Activated naive CD4-positive, alpha-beta T cell treated with anti-CD3 and anti-CD28 coated beads, Interleukin-2, amount 50 U/mL, for 16 hours (primary cell): ENCODE results near the gene DUSP16.
"Not testable (repeated sequence)": the region's sequence is repeated elsewhere in the genome, so short reads cannot be mapped to it uniquely, and the experiment has no call there.

Source experiments
- DNase-seq: peaks from one replicate; pipeline ENCODE4 v3.0.0-alpha.2; 2020

Gene DUSP16, protein sequence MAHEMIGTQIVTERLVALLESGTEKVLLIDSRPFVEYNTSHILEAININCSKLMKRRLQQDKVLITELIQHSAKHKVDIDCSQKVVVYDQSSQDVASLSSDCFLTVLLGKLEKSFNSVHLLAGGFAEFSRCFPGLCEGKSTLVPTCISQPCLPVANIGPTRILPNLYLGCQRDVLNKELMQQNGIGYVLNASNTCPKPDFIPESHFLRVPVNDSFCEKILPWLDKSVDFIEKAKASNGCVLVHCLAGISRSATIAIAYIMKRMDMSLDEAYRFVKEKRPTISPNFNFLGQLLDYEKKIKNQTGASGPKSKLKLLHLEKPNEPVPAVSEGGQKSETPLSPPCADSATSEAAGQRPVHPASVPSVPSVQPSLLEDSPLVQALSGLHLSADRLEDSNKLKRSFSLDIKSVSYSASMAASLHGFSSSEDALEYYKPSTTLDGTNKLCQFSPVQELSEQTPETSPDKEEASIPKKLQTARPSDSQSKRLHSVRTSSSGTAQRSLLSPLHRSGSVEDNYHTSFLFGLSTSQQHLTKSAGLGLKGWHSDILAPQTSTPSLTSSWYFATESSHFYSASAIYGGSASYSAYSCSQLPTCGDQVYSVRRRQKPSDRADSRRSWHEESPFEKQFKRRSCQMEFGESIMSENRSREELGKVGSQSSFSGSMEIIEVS

DNA sequence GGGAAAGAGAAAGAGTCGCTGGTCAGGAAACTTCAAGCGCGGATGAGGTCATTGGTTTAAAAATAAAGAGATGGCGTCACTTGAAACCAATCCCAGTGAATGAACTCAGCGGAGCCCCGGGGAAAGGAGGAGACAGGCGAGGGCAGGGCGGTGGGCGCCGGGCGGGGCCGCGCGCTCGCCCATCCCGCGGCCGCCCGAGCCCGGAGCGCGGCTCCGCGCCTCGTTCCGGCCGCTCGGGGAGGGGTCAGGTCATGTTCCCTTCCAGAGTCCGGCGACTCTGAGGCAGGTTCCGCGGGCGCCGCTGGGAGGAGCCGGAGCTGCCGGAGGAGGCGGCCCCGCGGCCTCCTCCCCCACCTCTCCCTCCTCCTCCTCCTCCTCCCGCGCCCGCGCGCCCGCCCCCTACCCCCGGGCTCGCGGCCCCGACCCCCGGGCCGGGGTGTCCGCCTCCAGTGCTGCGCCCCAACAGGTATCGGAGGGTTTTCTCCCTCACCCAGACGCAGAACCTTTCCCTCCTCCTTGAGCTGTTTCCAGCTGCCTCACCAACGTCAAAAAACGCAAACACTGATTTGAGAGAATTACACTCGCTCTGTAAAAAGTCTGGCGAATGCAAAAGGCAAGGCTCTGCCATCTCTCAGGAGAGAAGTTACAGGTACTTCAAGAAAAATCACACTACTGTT is at the start of gene DUSP16:
DUSP16 (minus strand) TSS at position 279 of the 677 bp plus-strand sequence. CDS start 41,765 bp downstream, outside the sequence.
- peak; percentile 64 for DNase-seq

DNA sequence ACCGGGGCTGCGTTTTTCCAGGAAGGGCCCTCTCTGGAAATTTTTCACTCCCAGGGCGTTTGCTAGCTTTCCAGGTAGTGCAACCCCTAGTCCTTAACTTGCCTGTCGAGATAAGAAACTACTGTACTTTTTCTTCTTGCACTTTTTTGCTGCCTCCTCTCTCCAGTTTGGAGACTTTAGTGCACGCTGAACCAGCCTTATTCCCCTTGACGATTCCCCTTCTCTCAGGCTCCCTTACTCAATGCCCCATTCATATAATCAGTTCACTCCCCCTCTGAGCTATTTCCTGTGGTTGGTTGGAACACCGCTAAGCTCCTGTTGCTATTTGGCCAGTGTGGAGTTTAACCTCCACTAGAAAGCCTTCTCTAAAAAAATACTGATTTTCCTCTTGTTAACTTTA is 49.7 kb upstream of the DUSP16 start:
- no peak for DNase-seq

DNA sequence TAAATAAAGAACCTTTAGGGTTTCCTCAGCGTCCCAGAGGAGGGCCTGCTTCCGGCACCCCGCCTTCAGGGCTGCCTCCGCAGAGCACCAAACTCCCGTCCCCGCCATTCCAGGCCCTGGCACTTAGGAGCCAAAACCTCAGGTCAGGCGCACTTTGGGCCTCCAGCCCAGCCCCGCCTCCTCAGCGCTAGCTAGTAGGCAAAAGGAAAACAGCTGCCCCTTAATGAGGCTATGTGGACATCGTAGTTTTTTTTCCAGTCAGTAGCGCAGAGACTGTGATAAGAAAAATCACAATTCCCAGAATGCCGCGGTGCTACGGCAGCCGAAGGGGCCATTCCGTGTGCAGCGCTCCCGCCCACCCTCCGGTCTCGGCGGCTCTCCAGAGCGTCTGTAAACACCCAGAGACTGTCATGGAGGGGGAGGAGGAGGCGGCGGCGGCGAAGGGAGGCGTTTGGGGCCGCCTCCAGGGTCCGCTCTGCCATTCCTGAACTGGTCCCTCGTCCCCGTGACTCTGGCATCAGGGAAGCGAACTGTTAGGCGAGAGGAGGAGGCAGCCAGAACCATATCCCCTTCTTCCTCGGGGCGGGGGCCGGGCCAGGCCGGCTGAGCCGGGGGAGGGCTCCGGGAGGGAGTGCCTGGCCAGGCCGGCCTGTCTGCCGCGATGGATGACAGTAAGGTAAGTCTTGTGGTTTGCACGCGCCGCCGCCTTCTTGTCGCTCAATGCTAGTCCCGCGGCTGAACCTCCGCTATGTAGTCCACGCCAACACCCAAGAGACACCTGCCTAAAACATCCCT is 49.0 kb upstream of the DUSP16 start, which contains the start of gene CREBL2:
CREBL2 (plus strand) TSS at position 365 of the 795 bp plus-strand sequence; CDS start at position 662, 297 bp downstream.
- peak; percentile 88 for DNase-seq

DNA sequence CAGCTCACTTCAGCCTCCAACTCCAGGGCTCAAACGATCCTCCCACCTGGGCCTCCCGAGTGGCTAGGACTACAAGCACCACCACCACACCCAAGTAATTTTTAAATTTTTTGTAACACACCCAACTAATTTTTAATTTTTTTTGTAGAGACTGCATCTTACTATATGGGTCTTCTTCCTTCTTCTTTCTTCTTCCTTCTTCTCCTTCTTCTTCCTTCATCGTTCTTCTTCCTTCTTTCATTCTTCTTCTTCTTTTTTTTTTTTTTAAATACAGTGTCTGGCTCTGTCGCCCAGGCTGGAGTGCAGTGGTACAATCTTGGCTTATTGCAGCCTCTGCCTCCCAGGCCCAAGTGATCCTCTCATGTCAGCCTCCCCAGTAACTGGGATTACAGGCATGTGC is 48.0 kb upstream of the DUSP16 start:
- no peak for DNase-seq

DNA sequence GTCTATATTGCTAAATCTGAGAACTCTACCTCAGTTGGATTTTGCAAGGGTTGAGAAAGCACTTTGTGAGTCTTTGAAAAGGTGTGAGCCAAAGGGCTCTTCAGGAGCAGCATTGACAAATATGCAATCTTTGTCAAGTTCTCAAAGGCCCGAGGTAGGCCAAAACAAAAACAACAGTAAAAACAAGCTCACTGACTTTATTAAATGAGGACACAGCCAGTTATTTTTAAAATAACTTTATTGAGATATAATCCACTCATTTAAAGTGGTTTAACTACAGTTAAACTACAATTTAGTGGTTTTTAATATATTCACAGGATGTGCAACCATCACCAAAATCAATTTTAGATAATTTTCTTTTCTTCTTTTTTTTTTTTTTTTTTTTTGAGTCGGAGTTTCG is 47.0 kb upstream of the DUSP16 start:
- DNase-seq, result no peak

DNA sequence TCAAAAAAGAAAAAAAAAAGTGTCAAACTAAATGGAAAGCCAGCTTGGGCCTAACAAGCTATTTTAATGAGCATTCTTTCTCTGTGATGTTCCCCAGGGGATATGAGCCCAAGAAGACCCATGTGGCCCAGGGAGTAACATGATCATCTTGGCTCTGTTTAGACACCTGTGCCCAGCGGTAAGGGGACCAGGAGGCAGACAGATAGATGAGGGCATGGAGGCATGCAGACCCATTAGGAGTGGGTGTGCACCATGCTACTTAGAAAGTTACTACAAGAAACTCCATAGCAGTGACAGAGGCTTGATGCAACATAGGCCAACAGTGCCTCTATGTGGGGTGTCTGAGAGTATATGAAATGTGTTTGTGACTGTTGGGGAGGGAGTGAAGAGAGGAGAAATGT is 45.9 kb upstream of the DUSP16 start:
- DNase-seq, result no peak

DNA sequence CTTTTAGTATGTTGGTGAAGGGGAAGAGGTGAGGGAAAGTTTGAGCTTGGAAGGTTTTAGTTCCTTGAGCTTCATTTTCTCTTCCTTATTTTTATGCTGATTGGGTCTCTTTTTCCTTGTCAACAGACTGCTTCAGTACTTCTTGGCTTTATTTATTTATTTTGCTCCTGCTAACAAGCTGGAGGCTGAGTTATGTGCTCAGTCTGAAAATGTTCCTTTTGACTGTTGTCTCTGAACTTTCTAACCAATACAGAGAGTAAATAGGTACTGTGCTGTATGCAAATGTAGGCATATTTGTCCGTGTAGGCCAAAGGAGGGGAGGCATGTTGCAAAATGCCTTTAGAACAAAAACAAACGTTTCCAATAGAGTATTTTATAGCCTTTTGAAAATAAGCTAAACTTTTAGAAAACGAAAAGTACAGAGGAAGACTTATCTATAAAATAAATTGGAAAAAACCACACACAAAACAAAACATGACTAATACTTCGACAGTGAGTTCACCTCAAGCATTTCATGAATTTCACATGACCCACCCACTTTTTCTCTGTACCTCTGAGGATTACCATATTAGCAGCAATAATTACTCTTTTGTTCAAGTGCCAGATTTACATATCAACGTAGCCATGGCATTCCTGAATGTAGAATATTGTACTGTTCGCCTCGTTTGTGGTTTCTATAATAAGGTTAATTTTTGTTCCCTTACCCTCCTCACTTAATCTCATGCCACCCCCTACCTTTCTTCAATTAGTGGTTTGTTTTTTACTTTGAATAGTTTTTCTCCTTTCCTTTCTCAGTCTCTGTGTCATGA is 44.3 kb upstream of the DUSP16 start:
- no peak for DNase-seq

DNA sequence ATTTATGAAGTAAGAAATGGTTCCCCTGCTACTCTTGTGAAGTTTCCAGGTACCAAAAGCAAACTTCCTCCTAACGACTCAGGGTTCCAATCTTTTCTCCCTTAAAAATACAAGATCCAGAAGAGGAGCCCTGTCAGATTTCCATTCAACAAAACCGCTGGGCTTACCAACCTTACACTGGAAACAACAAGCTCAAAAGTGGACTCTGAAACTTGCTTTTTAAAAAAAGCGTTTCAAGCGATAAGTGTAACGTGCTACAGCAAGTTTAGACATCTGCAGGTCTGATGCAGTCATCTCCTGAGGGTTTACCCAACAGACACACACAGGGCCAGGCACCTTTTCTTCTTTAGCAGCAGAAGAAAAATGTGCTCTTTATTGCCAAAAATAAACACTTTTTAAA is 42.1 kb upstream of the DUSP16 start:
- DNase-seq, result no peak

DNA sequence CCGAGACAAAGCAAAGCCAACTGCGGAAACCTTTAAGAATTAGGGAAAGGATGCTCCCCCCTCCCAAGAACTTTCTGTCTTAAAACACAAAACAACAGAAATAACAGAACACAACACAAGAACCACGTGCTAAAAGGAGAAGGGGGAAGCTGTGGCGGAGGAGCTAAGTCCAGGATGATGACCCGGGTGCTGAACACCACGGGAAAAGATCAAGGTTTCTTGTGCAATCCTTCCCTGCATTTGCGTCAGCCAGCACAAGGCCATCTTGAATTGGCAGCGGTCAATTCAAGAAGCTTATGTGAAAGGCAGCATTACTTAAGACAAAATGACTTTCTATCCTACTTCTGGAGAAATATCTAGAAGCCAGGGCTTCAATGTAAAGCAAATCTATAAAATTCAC is 38.0 kb upstream of the DUSP16 start:
- DNase-seq, result no peak

DNA sequence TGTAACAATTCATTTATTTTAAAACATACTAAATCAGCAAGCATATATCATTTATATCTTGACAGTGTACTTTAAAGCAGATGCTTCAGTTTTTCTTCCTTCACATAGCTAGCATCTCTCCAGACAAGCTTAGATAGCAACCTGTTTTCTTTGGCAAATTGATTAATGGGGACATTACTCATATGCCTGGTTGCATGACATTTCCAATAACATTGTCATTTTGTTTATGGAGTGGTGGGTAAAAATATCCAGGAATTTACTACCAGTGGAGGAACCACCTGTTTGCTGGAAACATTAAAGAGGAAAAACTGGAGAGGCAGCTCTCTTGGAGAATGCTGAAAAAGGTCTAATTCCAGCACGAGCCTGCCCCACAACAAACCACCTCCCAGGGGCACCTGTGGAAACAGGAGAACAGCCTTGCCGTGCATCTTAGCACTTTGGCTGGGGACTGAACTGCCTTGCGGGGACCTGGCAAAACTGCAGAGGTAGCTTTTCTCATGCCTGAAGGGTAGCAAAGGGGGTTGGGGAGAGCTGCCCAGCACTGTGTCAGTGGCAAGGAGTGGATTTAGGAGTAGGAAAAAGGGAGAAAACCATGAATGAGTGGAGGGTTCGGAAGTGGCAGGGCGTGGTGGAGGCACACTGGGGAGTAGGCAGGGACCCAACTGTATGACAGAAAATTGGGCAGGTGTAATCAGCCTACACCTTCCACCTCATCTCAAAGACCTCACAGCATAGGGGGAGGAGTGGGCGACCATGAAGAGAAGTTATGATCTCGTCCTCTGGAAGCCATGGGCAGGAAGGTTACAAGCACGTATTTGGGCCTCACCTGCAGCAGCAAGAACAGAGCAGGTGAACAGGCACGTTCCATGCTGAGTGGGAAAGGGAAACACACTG is 37.3 kb upstream of the DUSP16 start:
- no peak for DNase-seq

DNA sequence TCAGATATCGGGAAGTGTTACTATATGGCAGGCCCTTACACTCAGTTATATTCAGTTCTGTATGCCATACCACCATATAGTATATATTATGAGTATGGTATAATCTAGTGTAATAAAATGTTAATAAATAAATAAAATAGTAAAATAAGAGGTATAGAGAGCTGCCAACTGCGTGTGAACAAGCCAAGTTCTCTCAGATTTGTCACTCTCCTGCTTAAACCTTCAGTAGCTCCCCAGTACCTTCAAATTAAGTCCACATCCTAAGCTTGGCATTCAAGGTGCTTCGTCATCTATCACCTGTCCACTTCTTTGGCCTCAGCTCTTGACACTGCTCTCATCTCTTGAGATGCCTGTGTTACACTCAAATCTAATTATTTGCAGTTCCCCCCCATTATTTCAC is 36.2 kb upstream of the DUSP16 start:
- no peak for DNase-seq

DNA sequence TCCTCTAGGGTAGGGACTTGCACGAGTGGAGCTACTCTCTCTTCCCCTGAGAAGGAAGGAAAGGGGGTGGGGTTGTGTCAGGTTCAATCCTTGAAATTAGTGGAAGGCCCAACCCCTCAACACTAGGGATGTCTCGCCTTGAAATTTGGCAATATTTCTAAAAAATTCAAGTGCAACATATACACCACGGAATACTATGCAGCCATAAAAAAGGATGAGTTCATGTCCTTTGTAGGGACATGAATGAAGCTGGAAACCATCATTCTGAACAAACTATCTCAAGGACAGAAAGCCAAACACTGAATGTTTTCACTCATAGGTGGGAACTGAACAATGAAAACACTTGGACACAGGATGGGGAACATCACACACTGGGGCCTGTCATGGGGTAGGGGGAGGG is 33.9 kb upstream of the DUSP16 start:
- not testable (repeated sequence) for DNase-seq

DNA sequence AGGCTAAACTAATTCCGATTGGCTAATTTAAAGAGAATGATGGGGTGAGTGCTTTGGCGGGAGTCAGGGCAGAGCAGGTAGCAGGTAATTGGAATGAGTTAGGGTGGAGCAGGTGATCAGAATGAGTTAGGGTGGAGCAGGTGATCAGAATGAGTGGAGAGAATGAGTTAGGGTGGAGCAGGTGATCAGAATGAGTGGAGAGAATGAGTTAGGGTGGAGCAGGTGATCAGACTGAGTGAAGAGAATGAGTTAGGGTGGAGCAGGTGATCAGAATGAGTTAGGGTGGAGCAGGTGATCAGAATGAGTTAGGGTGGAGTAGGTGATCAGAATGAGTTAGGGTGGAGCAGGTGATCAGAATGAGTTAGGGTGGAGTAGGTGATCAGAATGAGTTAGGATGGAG is 33.3 kb upstream of the DUSP16 start:
- not testable (repeated sequence) for DNase-seq

DNA sequence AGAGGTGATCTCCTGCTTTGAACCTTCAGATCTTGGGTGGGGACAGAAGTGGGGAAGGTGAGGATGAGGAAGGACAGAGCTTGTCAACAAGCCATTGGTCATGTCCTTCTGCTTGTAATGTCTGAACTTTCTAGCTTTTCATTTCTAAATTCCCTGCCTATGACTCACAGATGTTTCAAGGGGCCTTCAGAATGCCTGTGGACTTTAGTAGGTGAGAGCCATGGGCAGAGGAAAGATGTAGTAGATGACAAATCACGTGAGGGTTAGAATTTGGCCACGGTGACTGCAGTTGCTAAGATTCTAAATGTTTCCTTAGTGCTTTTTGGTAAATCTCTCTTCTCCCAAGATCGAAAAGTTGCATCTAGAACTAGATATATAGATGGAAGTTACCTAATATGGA is 30.3 kb upstream of the DUSP16 start:
- no peak for DNase-seq

DNA sequence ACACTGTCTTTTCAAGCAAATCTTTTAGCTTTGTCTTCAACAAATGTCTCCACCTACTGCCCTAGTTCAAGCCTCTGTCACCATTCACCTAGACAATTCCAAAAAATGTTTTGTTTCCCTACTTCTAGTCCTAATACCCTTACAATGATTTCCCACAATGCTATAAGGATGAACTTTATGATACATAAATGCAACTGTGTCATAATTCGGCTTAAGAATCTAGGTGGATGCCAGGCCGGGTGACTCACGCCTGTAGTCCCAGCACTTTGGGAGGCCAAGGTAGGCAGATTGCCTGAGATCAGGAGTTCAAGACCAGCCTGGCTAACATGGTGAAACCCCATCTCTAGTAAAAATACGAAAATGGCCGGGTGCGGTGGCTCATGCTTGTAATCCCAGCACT is 28.3 kb upstream of the DUSP16 start:
- no peak for DNase-seq

DNA sequence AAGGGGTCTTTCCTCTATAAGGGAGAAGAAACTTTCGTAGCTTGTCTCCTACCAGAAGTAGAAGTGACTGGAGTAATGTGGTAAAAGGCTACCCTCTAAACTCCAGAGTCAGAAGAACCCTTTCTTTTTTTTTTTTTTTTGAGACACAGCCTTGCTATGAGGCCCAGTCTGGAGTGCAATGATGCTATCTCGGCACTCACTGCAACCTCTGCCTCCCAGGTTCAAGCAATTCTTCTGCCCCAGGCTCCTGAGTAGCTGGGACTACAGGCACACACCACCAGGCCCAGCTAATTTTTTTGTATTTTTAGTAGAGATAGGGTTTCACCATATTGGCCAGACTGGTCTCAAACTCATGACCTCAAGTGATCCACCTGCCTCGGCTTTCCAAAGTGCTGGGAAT is 25.8 kb upstream of the DUSP16 start:
- not testable (repeated sequence) for DNase-seq

DNA sequence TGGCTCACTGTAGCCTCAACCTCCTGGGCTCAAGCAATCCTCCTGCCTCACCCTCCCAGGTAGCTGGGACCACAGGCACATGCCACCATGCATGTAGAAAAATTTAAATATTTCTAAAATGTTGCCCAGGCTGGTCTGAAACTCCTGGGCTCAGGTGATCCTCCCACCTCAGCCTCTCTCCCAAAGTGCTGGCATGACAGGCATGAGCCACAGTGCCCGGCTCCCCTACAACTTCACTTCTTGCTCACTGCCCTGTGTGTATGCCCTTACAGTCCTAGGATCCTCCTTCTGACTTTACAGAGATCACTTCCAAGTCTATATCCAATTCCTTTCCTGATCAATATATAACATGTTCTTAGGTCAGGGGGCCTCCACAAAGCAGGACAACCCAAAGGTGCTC is 25.2 kb upstream of the DUSP16 start:
- DNase-seq, result no peak

DNA sequence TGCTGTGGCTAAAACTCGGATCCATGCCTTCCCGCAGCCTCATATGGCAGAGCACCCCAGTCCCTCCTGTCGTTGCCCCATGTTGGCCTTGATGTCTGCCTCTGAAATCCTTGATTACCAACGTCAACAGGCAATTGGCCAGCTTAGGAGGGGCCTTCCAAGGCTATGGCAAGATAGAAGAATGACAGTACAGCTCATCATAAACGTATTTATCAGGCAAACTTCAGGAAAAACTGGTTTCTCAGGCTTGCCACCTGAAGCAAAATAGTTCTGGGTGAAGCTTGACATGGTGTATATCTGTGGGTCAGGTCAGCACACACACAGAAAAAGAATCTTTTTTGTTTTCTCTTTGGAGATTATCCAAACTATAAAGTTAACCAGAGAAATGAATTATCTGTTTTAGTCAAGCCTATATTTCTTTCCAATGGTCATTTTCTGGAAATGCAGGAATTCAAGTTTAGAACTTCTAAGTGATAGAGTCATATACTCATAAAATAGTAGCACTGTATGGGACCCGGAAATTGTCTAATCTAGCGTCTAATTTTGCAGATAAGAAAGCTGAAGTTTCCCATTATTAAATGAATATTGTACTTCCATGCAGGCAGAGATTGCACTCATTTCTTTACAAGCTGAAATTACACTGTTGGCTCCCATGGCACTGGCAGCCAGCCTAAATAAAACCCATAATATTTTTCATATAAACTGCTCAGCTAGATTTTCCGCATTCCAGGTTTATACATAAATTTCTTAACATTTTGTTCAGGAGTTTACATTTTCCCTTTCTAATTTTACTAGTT is 24.4 kb upstream of the DUSP16 start:
- no peak for DNase-seq

DNA sequence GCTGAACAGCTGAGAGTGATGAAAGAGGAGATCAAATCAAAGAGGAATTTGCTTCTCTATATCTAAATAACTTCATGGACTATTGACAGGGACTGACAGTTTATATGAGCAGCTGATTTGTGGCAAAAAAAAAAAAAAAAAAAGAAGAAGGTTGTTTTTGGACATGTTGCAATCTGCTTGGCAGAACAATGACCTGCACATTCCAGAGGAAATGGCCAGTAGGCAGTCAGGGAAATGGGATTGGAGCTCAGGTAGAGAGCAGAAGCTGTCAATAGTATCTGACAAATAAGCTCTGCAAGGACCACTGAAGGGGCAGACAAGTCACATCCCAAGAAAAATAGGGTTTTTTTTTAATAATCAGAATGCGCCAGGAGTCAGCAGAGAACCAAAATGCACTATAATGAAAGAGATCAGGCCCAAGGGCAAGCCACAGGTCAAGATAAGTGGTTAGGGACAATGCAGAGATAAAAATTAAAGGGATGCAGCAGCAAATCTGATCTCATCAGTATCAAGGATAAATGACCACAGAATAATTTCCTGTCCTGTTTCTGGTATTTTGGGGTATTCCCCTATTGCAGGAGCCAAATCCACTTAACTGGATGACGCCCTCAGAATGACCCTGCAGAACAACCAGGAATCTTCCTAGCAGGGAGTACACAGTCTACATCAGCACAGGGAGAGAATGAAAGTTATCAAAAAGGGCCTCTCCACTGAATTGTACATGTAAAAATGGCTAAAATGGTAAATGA is 22.6 kb upstream of the DUSP16 start:
- DNase-seq, result no peak
